HG02943 (cell line): ENCODE results near the gene KREMEN2.

ENCODE experiments used
- ATAC-seq: cut with Tn5 transposase; IDR thresholded peaks from one replicate; pipeline ENCODE4 v1.9.1; 2021; ENCODE audit warnings: mild to moderate bottlenecking, low read depth, moderate library complexity; ENCODE audit not compliant: unreplicated experiment

KREMEN2 gene

DNA sequence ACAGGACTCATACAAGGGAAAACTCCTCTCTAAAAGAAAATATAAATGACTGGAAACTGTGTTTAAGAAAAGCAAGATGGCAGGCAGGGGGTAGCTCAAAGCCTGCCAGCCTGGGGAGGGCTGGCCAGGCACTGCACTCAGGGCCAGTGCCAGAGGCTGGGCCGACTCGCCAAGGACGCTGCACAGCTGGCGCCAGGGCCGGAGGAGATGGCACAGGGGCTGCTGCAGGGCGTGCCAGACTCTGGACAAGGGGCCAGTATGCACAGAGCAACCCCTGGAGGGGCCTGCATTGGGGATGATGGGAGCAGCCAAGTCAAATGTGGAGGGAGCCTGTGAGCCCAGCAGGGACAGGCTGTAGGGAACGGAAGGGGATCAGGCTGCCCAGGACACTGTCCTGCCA lies 12.1 kb downstream of the KREMEN2 start:
- no peak for ATAC-seq

DNA sequence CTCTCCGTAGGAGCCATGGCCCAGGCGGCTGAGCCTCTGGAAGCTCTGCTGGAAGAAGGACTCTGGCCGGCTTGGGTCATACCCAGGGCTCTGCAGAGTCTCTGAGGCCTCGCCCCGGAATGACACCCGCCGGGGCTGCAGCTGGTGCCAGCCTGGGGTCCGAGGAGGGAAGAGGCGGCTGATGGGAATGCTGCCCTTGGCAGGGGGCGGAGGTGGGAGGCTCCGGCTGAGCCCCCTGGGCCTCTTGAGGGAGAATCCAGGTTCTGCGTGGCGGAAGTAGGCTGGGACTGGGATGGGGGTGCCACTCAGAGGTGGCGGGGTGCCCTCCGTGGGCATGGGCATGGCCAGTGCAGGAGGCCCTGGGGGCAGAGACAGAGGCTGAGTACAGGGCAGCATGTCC lies 12.6 kb downstream of the KREMEN2 start:
- no peak for ATAC-seq

DNA sequence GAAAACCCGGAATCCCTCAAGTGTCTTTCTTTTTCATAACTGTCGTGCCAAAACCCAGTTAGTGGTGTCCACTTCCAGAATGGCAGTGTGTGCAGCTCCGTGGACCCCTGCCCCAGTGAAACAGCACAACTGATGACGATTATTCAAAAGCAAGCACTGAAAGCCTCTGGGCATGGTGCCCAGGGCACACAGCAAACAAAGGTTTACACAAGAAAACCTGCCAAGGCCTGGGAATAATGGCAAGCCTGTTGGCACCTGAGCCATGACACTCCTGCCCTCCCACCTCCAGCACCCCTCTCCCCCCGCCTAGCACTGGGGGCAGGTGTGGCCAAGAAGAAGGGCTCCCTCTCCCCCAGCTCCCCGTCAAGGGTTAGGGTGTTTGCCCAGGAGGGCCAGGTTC lies 13.4 kb downstream of the KREMEN2 start:
- no peak for ATAC-seq

DNA sequence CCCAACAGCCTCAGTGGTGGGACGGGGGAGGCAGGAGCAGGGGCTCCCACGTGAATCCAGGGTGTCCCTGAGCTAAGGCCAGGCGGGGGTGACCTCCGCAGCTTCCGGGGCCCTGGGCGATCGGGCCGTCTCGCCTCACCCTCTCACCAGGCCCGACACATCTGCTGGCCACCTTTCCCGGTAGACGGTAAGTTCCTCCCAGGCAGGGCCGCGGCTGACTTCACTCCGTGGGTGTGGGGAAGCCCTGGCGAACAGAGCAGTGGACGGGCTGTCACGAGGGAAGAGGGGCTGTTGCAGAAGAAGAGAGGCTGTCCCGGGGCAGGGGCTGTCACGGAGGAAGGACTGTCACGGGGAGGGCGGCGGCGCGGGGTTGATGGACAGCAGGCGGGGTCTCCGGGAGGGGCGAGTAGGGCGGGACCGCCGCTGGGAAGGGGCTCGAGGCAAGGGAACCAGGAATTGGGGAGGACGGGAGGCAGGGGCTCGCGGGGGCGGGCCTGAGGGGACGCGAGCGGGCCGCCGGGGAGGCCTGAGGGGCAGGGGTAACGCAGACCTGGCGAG lies 15.7 kb downstream of the KREMEN2 start:
- ATAC-seq: no peak

DNA sequence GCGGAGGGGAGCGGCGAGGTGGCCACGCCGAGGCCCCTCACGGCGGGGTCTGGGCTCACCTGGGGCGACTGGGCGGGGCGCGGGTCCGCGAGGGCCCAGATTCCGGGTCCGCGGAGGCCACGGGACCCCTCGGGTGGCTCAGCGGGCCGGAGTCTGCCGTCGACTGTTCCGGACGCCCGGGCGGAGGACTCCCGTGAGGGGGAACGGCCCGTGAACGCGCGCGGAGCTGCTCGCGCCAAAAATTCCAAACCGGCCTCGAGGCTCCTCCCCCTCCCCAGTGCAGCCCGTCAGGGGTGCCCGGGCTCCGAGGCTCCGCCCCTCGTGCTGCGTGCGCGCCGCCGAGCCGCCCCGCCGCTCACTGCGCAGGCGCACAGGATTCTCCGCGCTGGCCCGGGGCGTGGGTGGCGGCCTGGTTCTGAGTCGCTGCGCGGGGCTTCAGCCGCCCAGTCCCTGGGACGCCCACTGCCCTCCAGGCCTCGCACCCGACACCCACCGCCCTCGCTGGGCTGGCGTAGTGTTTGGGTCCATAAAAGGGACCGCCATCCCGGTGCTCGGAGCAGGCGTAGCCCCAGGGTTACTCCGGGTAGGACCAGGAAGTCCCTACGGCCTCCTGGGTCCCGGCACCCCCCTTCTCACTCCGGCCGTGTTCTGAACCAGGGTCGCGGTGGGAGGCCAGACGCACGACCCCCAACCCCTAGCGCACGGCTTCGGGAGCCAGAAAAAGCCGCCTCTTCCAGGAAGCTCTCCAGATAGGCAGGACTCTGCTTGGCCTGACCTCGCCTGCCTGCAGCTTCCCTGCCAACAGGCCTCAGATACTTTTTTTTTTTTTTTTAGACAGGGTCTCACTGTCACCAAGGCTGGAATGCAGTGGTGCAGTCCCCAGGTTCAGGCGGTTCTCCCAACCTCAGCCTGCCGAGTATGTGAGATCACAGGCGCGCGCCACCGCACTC lies 16.4 kb downstream of the KREMEN2 start, which contains the start of gene PKMYT1:
TSS of gene PKMYT1 (minus strand) at position 220 of the 950 bp plus-strand sequence. CDS start 789 bp downstream, outside the sequence.
- peak; percentile 76 for ATAC-seq

DNA sequence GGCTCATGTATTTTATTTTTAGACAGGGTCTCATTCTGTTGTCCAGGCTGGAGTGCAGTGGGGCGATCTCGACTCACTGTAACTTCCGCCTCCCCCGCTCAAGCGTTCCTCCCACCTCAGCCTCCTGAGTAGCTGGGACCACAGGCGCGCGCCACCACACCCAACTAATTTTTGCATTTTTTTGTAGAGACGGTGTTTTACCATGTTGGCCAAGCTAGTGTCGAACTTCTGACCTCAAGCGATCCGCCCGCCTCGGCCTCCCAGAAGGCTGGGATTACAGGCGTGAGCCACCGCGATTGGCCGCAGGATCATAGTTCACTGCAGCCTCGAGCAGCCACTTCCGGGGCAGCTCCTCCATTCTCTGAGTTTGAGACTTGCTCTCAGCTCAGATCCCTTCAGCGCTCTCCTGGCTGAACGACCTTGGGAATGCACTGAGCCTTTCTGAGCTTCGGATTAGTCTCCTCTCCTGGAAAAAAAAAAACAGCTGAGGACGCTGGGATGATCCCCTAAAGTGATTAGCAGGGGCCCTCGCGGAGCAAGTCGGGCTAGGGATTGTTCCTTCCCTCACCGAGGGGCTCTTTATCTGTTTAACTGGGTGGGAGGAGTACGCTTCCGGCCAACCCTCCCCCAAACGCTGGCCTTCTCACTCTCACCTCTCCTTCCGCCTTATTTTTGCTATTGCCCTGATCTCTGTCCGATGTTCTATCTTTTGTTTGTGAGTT lies 17.3 kb downstream of the KREMEN2 start:
- ATAC-seq: no peak

DNA sequence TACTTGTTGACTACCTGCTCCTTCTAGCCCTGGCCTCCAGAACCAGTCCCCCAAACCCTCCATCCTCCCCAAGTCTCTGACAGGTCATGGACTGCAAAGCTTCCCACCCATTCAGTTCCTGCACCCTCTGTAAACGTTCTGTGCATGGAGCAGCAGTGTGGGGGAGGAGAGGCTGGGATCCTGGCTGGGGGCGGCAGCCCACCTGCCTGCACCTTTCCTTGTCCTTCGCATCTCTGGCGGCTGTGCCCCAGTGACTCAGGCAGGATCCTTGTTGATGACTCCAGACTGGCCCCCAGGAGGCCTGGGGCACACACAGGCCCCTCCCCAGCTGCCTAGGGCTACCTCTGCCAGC lies 17.8 kb downstream of the KREMEN2 start:
- ATAC-seq: no peak

DNA sequence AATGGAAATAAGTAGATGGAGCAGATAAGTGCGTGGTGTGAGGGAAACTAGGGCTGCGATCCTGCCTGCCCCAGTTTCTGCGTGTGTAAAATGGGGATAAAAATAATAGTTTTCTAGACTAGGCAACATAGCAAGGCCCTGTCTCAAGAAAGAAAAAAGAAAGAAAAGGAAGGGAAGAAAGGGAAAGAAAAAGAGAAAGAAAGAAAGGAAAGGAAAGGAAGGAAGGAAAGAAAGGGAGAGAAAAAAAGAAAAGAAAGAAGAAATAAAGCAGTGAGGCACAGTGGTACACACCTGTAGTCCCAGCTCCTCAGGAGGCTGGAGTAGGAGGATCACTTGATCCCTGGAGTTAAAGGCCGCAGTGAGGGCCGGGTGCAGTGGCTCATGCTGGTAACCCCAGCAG lies 18.3 kb downstream of the KREMEN2 start:
- no peak for ATAC-seq

DNA sequence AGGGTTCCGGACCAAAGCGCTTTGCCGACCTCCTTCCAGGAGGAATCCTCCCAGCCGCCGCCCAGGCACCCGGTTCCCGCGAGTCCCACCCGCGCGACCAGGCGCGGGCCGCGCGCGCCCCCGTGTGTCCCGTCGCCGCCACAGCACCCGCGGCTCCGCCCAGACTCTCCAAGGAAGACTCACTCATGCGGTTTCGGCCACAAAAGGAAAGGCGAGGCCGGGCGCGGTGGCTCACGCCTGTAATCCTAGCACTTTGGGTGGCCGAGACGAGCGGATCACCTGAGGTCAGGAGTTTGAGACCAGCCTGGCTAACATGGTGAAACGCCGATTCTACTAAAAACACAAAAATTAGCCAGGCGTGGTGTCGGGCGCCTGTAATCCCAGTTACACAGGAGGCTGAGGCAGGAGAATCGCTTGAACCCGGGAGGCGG lies 19.6 kb downstream of the KREMEN2 start:
- no peak for ATAC-seq

DNA sequence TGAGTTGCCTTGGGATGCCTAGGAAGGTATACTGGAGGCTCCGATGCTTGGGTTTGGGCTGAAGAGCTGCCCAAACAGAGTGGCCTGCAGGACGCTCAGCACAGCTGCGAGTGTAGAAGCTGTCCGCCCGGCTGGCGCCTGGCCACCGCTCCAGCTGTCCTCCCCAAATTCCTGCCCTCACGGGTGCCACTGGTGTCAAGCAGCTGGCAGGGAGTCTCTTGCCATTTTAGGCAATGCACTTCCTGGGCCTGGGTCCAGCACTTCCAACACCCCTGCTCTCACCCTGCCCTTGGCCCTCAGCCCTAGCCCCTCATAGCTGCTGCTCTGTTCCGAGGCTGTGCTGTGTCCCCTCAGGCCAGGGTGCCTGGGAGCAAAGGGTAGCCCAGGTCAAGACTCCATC lies 21.4 kb downstream of the KREMEN2 start:
- ATAC-seq: no peak

DNA sequence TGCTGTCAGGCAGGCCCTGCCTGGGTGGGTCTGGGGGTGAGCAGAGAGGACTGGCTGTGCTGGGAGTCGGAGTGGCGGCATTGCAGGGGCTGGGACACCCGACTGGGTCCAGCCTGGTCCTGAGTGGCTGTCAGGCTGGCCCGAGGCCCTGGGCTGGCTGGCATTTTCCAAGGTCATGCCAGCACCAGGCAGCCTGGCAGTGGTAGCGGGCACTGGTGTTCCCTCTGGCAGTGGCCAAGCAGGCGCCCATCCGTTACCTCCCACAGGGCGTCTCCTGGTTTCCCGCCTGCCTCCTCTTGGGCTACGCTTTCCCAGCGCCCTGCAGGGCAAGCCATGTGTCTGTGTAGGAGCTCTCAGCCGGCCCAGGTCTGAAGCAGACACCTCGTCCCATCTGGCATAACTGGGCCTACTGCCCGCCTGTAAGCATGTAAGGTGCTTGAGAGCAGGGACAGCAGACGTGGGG lies 21.8 kb downstream of the KREMEN2 start:
- no peak for ATAC-seq

DNA sequence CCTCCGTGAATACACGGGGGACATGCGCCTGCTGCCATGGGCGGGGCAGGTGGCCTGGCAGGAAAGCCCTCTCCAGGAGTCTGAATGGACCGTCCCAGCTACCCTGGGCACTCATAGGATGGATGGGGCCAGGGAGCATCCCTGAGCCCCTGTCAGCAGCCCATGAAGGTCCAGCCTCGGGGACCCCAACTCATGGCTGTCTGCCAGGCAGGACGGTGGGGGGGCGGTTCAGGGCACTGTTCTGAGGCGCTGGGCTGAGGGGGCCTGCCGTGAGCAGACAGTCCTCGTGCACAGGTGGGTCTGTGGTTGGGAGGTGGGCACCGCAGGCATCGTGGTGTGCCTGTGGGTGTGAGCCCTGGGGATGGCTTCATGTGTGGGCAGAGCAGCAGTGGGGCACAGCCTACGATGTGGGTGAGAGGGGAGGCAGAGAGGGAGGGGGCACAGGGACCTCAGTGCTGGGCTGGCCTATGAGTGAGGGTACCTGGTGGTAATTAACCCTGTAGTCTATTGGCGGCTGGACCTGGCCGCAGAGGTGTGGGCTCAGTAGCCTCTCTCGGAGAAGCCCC lies 22.6 kb downstream of the KREMEN2 start:
- no peak for ATAC-seq

DNA sequence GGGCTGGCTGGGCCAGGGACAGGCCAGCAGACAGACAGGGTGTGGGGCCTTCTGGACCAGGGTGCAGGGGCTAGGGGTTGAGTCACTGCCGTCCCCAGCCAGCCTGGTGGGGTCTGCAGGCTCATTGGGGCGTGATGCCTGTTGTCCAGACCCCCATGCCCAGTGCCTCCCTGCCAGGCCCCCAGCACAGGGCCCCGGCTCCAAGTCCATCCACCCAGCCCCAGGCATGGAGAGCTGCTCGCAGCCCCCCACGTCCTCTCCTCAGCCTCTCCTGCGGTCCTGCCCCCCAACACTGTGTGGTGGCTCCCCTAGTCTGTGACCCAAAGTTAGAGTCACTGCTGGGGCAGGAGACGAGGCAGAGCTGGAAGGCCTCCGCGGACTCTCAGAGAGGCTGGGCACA lies 23.2 kb downstream of the KREMEN2 start:
- ATAC-seq: no peak

DNA sequence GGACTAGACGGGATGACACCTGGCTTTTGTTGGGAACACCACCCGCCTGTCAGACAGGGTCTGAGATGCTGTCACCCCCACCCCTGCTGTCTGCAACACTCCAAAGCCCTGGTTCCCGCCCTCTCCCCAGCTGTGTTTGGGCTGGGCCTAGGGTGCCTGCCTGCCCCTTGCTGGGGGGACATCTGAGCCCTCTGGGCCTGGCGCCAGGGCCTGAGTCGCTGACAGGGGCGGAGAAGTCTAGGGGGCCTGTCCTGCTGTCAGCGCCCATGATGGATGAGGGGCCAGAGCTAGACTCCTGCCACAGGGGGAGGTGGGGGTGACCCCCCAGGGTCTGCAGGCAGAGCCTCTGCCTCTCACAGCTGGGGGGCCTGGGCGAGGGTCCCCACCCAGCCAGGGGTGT lies 23.8 kb downstream of the KREMEN2 start:
- ATAC-seq: no peak

DNA sequence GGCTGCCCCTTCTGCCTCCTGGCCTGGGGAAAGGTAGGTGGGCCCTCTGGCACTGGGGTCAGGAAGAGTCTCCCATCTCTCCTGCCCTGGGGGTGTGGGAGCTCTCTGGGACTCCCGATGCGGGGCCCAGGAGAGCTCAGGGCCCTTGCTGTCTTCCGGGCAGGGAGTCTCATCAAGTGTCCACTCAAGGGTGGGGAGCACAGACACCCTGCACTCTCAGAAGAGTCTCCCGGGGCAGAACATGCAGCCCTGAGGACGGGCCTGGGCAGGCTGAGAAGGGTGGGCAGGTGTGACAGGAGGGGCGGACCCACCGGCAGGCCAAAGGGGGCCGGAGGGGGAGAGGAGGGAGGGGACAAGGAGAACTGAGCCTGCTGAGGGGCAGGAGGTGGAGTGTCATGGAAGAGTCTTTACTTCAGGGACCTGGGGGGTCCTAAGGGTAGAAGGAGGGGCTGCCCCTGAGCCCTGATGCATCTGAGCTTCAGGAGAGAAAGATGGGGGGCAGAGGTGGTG lies 24.6 kb downstream of the KREMEN2 start:
- no peak for ATAC-seq

DNA sequence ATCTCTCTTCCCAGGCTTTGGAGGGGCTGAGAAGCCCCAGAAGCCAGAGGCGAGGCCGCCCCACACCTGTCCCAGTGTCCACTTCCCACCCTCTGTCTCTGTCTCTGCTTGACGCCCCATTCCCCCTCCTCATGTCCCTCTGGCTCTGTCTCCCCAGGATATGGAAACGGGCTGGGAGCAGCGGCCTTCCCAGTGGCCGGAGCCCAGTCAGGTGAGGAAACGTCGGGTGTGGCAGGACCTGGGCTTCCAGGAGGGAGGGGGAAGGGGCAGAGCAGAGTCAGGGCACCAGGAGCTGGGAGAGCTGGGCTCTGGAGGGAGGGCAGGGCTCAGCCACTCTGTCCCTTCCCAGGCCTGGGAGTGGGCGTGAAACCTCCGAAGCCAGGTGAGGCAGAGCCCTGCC lies 26.8 kb downstream of the KREMEN2 start:
- ATAC-seq: no peak

DNA sequence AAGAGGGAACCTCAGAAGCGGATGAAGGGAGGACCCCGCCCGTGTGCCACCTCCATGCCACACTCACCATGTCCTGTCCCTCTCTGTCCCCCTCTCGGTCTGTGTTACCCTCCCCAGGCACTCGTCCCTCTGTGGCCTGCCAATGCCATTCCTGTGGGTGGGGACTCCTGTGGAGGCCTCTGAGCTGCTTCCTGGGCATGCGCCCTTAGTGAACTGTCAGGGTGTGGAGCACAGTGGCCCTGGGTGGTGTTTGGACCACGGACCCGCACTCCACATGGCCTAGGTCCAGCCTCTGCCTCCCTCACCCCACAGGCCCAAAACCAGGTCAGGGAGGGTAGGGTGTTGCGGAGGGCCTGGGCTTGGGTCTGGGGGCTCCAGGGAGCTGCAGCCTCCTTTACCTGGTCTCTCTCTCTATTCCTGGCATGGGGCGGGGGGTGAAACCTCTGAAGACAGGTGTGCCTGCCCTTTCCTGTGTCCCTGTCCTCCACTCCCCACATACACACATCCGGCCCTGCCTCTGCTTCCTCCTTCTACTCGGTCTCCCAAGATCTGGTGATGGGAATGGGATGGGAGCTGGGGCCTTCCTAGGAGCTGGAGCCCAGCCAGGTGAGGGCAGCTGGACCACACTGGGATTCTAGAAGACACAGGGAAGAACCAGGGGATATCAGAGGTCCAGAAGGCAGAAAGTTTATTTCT lies 27.6 kb downstream of the KREMEN2 start:
- ATAC-seq: no peak

DNA sequence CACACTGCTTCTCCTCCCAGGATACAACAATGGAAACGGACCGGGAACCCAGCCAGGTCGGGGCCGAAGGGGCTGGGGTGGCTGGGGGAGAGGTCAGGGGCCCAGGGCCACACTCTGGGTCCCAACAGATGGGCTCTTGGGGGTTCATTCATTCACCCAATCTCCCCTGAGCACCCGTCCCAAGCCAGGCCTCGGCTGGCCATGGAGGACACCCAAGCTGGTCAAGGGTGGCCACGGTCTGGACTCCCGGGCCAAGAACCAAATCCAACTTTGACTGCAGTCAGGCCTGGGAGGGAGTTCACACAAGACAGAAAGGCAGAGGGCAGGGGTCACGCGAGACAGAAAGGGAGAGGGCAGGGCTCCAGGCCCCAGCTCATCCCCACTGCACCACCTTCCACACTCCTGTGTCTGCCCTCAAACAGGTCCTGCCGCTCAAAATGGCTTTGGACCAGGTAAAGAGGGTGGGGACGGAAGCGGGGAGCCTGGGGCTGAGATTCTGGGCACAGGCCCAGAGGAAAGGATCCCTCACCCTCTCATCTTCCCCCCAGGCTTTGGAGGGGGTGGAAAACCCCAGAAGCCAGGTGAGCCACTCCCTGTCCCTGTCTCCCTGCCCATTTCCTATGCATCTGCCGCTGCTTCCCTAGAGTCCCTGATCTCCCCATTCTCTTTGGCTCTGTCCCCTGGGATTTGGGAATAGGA lies 28.5 kb downstream of the KREMEN2 start:
- no peak for ATAC-seq

DNA sequence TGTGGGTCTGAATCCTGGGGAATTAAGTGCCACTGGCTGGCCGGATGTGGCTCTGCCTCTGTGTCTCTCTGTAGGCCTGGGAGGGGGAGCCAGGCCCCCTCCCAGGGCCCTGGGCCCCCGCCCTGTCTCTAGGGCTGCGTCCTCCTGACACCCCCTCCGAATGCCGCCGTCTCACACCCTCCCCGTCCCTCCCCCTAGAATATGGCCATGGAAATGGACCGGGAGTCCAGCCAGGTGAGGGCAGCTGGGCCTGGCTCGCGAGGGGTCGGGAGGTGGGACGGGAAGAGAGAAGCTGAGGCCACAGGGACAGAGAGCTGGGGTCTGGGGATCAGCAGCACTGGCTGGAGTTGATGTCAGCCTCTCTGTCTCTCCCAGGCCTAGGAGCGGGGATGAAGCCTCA lies 32.2 kb downstream of the KREMEN2 start:
- no peak for ATAC-seq

DNA sequence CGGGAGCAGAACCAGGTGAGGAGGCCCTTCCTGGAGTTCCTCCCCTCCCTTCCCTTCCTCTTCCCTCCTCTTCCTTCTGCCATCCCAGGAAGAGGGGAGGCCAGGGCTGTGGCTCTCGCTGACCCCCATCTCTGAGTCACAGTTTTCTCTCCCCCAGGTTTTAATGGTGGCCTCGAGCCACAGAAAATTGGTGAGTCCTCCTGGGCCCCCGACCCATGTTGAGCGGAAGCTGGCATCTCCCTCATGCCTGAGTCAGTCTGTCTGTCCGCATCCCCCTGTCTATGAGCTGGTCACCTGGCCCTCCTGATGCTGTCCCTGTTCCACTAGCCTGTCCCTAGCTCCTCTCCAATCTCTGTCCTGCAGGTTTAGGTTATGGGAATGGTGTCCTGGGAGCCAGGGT lies 35.9 kb downstream of the KREMEN2 start:
- no peak for ATAC-seq
